A172 (cell line): ENCODE data around the gene TSPEAR. TPM values are rescaled to one million over a fixed set of nuclear protein-coding genes. Genes with fewer than 3 reads are reported as not detected.

ENCODE experiments used
- DNase-seq: peaks from one replicate; pipeline ENCODE4 v3.0.0-alpha.2; 2015; ENCODE audit warnings: low spot score
- total RNA-seq: library from RNA; depleted of rRNA; stranded (reverse); fragments of >200 nt; shearing (Covaris generic); gene quantifications from 2 replicates; pipeline ENCODE4 v1.2.3, GENCODE V29; 2014

Gene TSPEAR
- total RNA-seq, 1 experiment from 2014 or later: not detected

GRCh38 chr21:44548381-44548780 lies 163.0 kb downstream of the TSPEAR start:
- no peak for DNase-seq

GRCh38 chr21:44547656-44548331 lies 163.6 kb downstream of the TSPEAR start:
- DNase-seq: no peak

GRCh38 chr21:44544566-44544965 lies 166.8 kb downstream of the TSPEAR start:
- no peak for DNase-seq

GRCh38 chr21:44542716-44543115 lies 168.7 kb downstream of the TSPEAR start:
- no peak for DNase-seq

- no peak for DNase-seq
Observed at GRCh38 chr21:44540741-44541288, 170.6 kb downstream of the TSPEAR start.

GRCh38 chr21:44539991-44540666 lies 171.2 kb downstream of the TSPEAR start, which contains the start of gene KRTAP10-1:
TSS of gene KRTAP10-1 (minus strand) at chr21:44540195. CDS start at chr21:44540150, 45 bp downstream.
- no peak for DNase-seq

GRCh38 chr21:44539046-44539445 lies 172.3 kb downstream of the TSPEAR start:
- no peak for DNase-seq

GRCh38 chr21:44537930-44538911 lies 173.2 kb downstream of the TSPEAR start:
- no peak for DNase-seq

- DNase-seq: no peak
Observed at GRCh38 chr21:44535963-44536362, 175.4 kb downstream of the TSPEAR start.

GRCh38 chr21:44534688-44535087 lies 176.7 kb downstream of the TSPEAR start:
- no peak for DNase-seq

GRCh38 chr21:44533891-44534627 lies 177.3 kb downstream of the TSPEAR start:
- no peak for DNase-seq

- no peak for DNase-seq
Observed at GRCh38 chr21:44533121-44533890, 178.1 kb downstream of the TSPEAR start.

- DNase-seq: no peak
Observed at GRCh38 chr21:44532712-44533111, 178.7 kb downstream of the TSPEAR start.

- no peak for DNase-seq
Observed at GRCh38 chr21:44531606-44532564, 179.5 kb downstream of the TSPEAR start.

- no peak for DNase-seq
Observed at GRCh38 chr21:44530903-44531605, 180.3 kb downstream of the TSPEAR start.

- no peak for DNase-seq
Observed at GRCh38 chr21:44530221-44530902, 181.0 kb downstream of the TSPEAR start.

- DNase-seq: no peak
Observed at GRCh38 chr21:44529503-44530125, 181.8 kb downstream of the TSPEAR start.
